Loucy (cell line): Measurements from ENCODE around the gene CASP5.

Experiments
- H2AFZ ChIP-seq: fragments of 200-600 bp; sonication (generic); 2 replicates; pipeline ENCODE4 v1.6.0; 2016; ENCODE audit warnings: antibody characterized with exemption, mild to moderate bottlenecking, low read length, moderate library complexity
- H3F3A ChIP-seq: fragments of 200-600 bp; 2 replicates; pipeline ENCODE4 v1.6.0; 2016; ENCODE audit warnings: antibody characterized with exemption, low read depth, mild to moderate bottlenecking
- H3K27me3 ChIP-seq: fragments of 200-600 bp; sonication (generic); 2 replicates; pipeline ENCODE4 v1.6.1; 2014; ENCODE audit warnings: low read length, mild to moderate bottlenecking; ENCODE audit not compliant: insufficient read depth, poor library complexity, severe bottlenecking
- H3K36me3 ChIP-seq: fragments of 200-600 bp; sonication (generic); 2 replicates; pipeline ENCODE4 v1.6.1; 2016; ENCODE audit warnings: low read length; ENCODE audit not compliant: insufficient read depth
- H3K4me1 ChIP-seq: fragments of 200-600 bp; sonication (generic); 2 replicates; pipeline ENCODE4 v1.5.1; 2014; ENCODE audit warnings: low read length, mild to moderate bottlenecking; ENCODE audit not compliant: insufficient read depth, poor library complexity, severe bottlenecking
- H3K4me2 ChIP-seq: fragments of 200-600 bp; sonication (generic); 2 replicates; pipeline ENCODE4 v1.6.0; 2014; ENCODE audit warnings: antibody characterized with exemption, low read length, low read depth, mild to moderate bottlenecking; ENCODE audit not compliant: poor library complexity, severe bottlenecking
- H3K4me3 ChIP-seq: fragments of 200-600 bp; sonication (generic); 2 replicates; pipeline ENCODE4 v1.5.1; 2014; ENCODE audit warnings: low read length, mild to moderate bottlenecking, mixed read lengths; ENCODE audit not compliant: poor library complexity, severe bottlenecking
- H3K79me2 ChIP-seq: fragments of 200-600 bp; sonication (generic); 2 replicates; pipeline ENCODE4 v1.6.1; 2014; ENCODE audit warnings: low read length; ENCODE audit not compliant: insufficient read depth
- H3K9ac ChIP-seq: fragments of 200-600 bp; sonication (generic); 2 replicates; pipeline ENCODE4 v1.6.0; 2014; ENCODE audit warnings: mild to moderate bottlenecking, low read depth, low read length, moderate library complexity; ENCODE audit not compliant: poor library complexity, severe bottlenecking
- H3K9me2 ChIP-seq: fragments of 200-600 bp; sonication (generic); replicated peaks from 2 replicates; pipeline ENCODE4 v1.6.1; 2016; ENCODE audit warnings: low read depth, low read length, mixed read lengths
- H3K9me3 ChIP-seq: fragments of 200-600 bp; sonication (generic); 2 replicates; pipeline ENCODE4 v1.6.1; 2014; ENCODE audit warnings: mild to moderate bottlenecking, antibody characterized with exemption, low read length, low read depth; ENCODE audit not compliant: insufficient read depth
- H4K20me1 ChIP-seq: fragments of 200-600 bp; sonication (generic); 2 replicates; pipeline ENCODE4 v1.6.0; 2014; ENCODE audit warnings: antibody characterized with exemption, low read length, mild to moderate bottlenecking; ENCODE audit not compliant: insufficient read depth, poor library complexity, severe bottlenecking
- CTCF ChIP-seq: fragments of 200-600 bp; sonication (generic); conservative IDR thresholded peaks from 2 replicates; pipeline ENCODE4 v1.5.1; 2014; ENCODE audit warnings: mild to moderate bottlenecking, antibody characterized with exemption, low read length
- EZH2phosphoT487 ChIP-seq: fragments of 200-600 bp; IDR thresholded peaks from 2 replicates; pipeline ENCODE4 v1.6.1; 2018; ENCODE audit warnings: antibody characterized with exemption, mild to moderate bottlenecking, moderate library complexity, borderline replicate concordance

CASP5 gene

GRCh38 chr11:104957280-104957679 lies 65.7 kb downstream of the CASP5 start:
- Histone ChIP-seq H3F3A (no peaks in the 10 kb centered on the region), H3K79me2 (no peaks in the 10 kb centered on the region; the same call in 1 of the 2 replicates), H3K9me3 (no peaks in the 10 kb centered on the region), H3K36me3 (peaks cover 12% of the 10 kb centered on the region; the same call in 1 of the 2 replicates), H3K27me3 (no peaks in the 10 kb centered on the region), H3K4me2 (peak overlapping the region; percentile 40), H2AFZ (no peak overlapping the region), H3K9me2 (no peaks in the 10 kb centered on the region), H3K4me3 (no peak overlapping the region), H4K20me1 (no peaks in the 10 kb centered on the region), H3K4me1 (peaks cover 17% of the 10 kb centered on the region), H3K9ac (no peak overlapping the region)
- no peak for TF ChIP-seq CTCF
- TF ChIP-seq EZH2phosphoT487: no peak

GRCh38 chr11:104956528-104956927 lies 66.4 kb downstream of the CASP5 start:
- H3K9me2 ChIP-seq: no peaks in the 10 kb centered on the region
- no peak overlapping the region for H3K4me3 ChIP-seq
- H3K79me2 ChIP-seq: no peaks in the 10 kb centered on the region; the same call in 1 of the 2 replicates
- H3K36me3 ChIP-seq: peaks cover 12% of the 10 kb centered on the region; the same call in 1 of the 2 replicates
- TF ChIP-seq EZH2phosphoT487 (no peak), CTCF (no peak)
- no peaks in the 10 kb centered on the region for H3F3A ChIP-seq
- H3K9me3 ChIP-seq: no peaks in the 10 kb centered on the region
- no peak overlapping the region for H3K9ac ChIP-seq
- no peak overlapping the region for H2AFZ ChIP-seq
- no peaks in the 10 kb centered on the region for H3K27me3 ChIP-seq
- H4K20me1 ChIP-seq: no peaks in the 10 kb centered on the region
- peak overlapping the region; percentile 7 for H3K4me2 ChIP-seq
- H3K4me1 ChIP-seq: peaks cover 16% of the 10 kb centered on the region

- Histone ChIP-seq H3K36me3 (peaks cover 18% of the 10 kb centered on the region; the same call in 1 of the 2 replicates), H2AFZ (no peak overlapping the region), H3K9ac (no peak overlapping the region), H3K4me2 (no peak overlapping the region), H3K4me3 (no peak overlapping the region), H3K9me2 (no peaks in the 10 kb centered on the region), H3K27me3 (no peaks in the 10 kb centered on the region), H3F3A (no peaks in the 10 kb centered on the region), H4K20me1 (no peaks in the 10 kb centered on the region), H3K4me1 (peaks cover 3% of the 10 kb centered on the region), H3K9me3 (no peaks in the 10 kb centered on the region), H3K79me2 (no peaks in the 10 kb centered on the region)
- no peak for TF ChIP-seq EZH2phosphoT487
- TF ChIP-seq CTCF: peak; percentile 67
Measured at GRCh38 chr11:104946907-104947306, 76.1 kb downstream of the CASP5 start.
